A673 (cell line): ENCODE results near the gene EPHA6.

Experiments used
- CTCF ChIP-seq: fragments of 300-800, 200-600 bp; sonication (generic); conservative IDR thresholded peaks from 2 replicates; pipeline ENCODE4 v1.5.1; 2017; ENCODE audit warnings: low read depth, mild to moderate bottlenecking, antibody characterized with exemption, low read length, moderate library complexity, mixed read lengths
- EZH2 ChIP-seq: fragments of 200-600 bp; sonication (generic); IDR thresholded peaks from 2 replicates; pipeline ENCODE4 v1.6.1; 2017; ENCODE audit warnings: borderline replicate concordance, low read depth, mild to moderate bottlenecking, mixed read lengths, antibody characterized with exemption, low read length; ENCODE audit not compliant: poor library complexity, severe bottlenecking

GRCh38 chr3:97686258-97686657 lies 871.9 kb downstream of the EPHA6 start:
- TF ChIP-seq EZH2 (no peak), CTCF (no peak)
